Left lung (tissue), 10 donors: Measurements from ENCODE around the gene KLHL25. TPM values are rescaled to one million over a fixed set of nuclear protein-coding genes. Genes with fewer than 3 reads are reported as not detected.

ENCODE experiments used
- ATAC-seq: fragments of 200-7000 bp; cut with Tn5 transposase; one replicate; pipeline ENCODE4 v1.9.1; 2020; ENCODE audit warnings: moderate library complexity
- DNase-seq, 4 donors: peaks; one replicate each; pipeline ENCODE4 v3.0.0-alpha.2; 2013 to 2020
- H3K27ac ChIP-seq, 2 donors: fragments of 200-600 bp; sonication (generic) in 1 of 2; one replicate each; pipeline versions ENCODE4 v1.5.0 to v1.8.0; 2020 to 2021
- H3K27me3 ChIP-seq, 2 donors: fragments of 200-600 bp; sonication (generic) in 1 of 2; one replicate each; pipeline versions ENCODE4 v1.5.0 to v1.8.0; 2020 to 2021
- H3K36me3 ChIP-seq, 2 donors: fragments of 200-600 bp; sonication (generic) in 1 of 2; one replicate each; pipeline versions ENCODE4 v1.5.0 to v1.8.0; 2020 to 2021
- H3K4me1 ChIP-seq, 2 donors: fragments of 200-600 bp; one replicate each; pipeline ENCODE4 v1.8.0; 2021
- H3K4me3 ChIP-seq, 2 donors: fragments of 200-600 bp; sonication (generic) in 1 of 2; one replicate each; pipeline versions ENCODE4 v1.5.0 to v1.8.0; 2020 to 2021; ENCODE audit warnings: mild to moderate bottlenecking in 1 of 2
- H3K9me3 ChIP-seq, 2 donors: fragments of 200-600 bp; sonication (generic) in 1 of 2; one replicate each; pipeline versions ENCODE4 v1.5.0 to v1.8.0; 2020 to 2021
- CTCF ChIP-seq, 2 donors: fragments of 200-600 bp; sonication (generic) in 1 of 2; IDR thresholded peaks; one replicate each; pipeline versions ENCODE4 v1.5.0 to v1.8.0; 2021; ENCODE audit warnings: antibody characterized with exemption in 2 of 2
- intact Hi-C, 2 donors: fragments of 100-400 bp; cut with DNase I; formaldehyde crosslinking; loops; one replicate each; pipeline versions ENCODE4 v1.11.2 to v1.14.2; 2022
- polyA plus RNA-seq, 6 donors: library from polyadenylated mRNA; unstranded; fragments of 120-200 nt; gene quantifications; one replicate each; pipeline ENCODE4 v1.2.1, GENCODE V29; 2013; ENCODE audit not compliant: insufficient read length in 6 of 6
- total RNA-seq, 2 donors: library from RNA; stranded (reverse); fragmentation: NEBNext Ultra II Directional; extraction: Animal tissue kit (Norgen Biotek cat#: 25700); gene quantifications; one replicate each; pipeline ENCODE4 v1.2.1, GENCODE V29; 2021
- donor health status: DM: no; HTN: yes; CAD: no.
- donor health status: DM: no; HTN: no; CAD: no.

KLHL25 gene
- total and polyA plus RNA-seq, 8 donors: 4.4 to 7.9 (median 6.0) TPM

GRCh38 chr15:85785887-85786780 lies 8.6 kb downstream of the KLHL25 start:
- H3K27ac ChIP-seq: no peak overlapping the region
- H3K9me3 ChIP-seq: no peaks in the 10 kb centered on the region
- no peak overlapping the region for H3K4me3 ChIP-seq
- no peak for TF ChIP-seq CTCF (IDR thresholded peaks at IDR 0.05)
- DNase-seq: peak in 1 of 4 donors; percentile 35
- ATAC-seq: peak; percentile 41
- intact Hi-C loops: no loop called here
- H3K27me3 ChIP-seq: no peaks in the 10 kb centered on the region
- no peaks in the 10 kb centered on the region for H3K36me3 ChIP-seq
- H3K4me1 ChIP-seq: peaks cover 11 to 17% of the 10 kb centered on the region in 2 donors

GRCh38 chr15:85782064-85782463 lies 12.7 kb downstream of the KLHL25 start:
- TF ChIP-seq CTCF (IDR thresholded peaks at IDR 0.05): no peak
- H3K36me3 ChIP-seq: no peaks in the 10 kb centered on the region
- no peak overlapping the region for H3K27ac ChIP-seq
- H3K4me3 ChIP-seq: no peak overlapping the region
- intact Hi-C loops: no loop called here
- DNase-seq (no peak), ATAC-seq (no peak)
- no peaks in the 10 kb centered on the region for H3K27me3 ChIP-seq
- peaks cover 11 to 34% of the 10 kb centered on the region in 2 donors for H3K4me1 ChIP-seq
- H3K9me3 ChIP-seq: no peaks in the 10 kb centered on the region

- Histone ChIP-seq H3K36me3 (no peaks in the 10 kb centered on the region), H3K4me3 (no peak overlapping the region), H3K4me1 (peaks cover 6 to 31% of the 10 kb centered on the region in 2 donors), H3K9me3 (no peaks in the 10 kb centered on the region), H3K27me3 (no peaks in the 10 kb centered on the region), H3K27ac (no peak overlapping the region)
- peak in 1 of 4 donors; percentile 26 for DNase-seq
- TF ChIP-seq CTCF (IDR thresholded peaks at IDR 0.05): no peak
- intact Hi-C loops: no loop called here
- ATAC-seq: no peak
Measured at GRCh38 chr15:85781099-85781498, 13.6 kb downstream of the KLHL25 start.

GRCh38 chr15:85780225-85780985 lies 14.3 kb downstream of the KLHL25 start:
- TF ChIP-seq CTCF (IDR thresholded peaks at IDR 0.05): no peak
- Histone ChIP-seq H3K36me3 (no peaks in the 10 kb centered on the region), H3K4me1 (peaks cover 0 to 24% of the 10 kb centered on the region in 2 donors), H3K27me3 (no peaks in the 10 kb centered on the region), H3K4me3 (no peak overlapping the region), H3K27ac (no peak overlapping the region), H3K9me3 (no peaks in the 10 kb centered on the region)
- intact Hi-C loops: no loop called here
- DNase-seq (peak in 1 of 4 donors; percentile 4), ATAC-seq (no peak)

GRCh38 chr15:85779249-85779648 lies 15.5 kb downstream of the KLHL25 start:
- no peaks in the 10 kb centered on the region for H3K36me3 ChIP-seq
- no peak overlapping the region for H3K4me3 ChIP-seq
- no peak for TF ChIP-seq CTCF (IDR thresholded peaks at IDR 0.05)
- intact Hi-C loops: no loop called here
- no peaks in the 10 kb centered on the region for H3K27me3 ChIP-seq
- no peak for ATAC-seq
- H3K27ac ChIP-seq: no peak overlapping the region
- peaks cover 0 to 22% of the 10 kb centered on the region in 2 donors for H3K4me1 ChIP-seq
- H3K9me3 ChIP-seq: no peaks in the 10 kb centered on the region
- DNase-seq: no peak
